Transverse colon (tissue), 4 donors: ENCODE results near the gene GAB2. TPM values are rescaled to one million over a fixed set of nuclear protein-coding genes. Genes with fewer than 3 reads are reported as not detected.

Experiments used
- DNase-seq: peaks from one replicate; pipeline ENCODE4 v3.0.0-alpha.2; 2019
- H3K27ac ChIP-seq, 4 donors: fragments of 200-600 bp; sonication (generic); 2 replicates each; pipeline ENCODE4 v1.5.1; 2016 to 2018; ENCODE audit warnings: inconsistent platforms in 4 of 4
- H3K27me3 ChIP-seq: fragments of 200-600 bp; sonication (generic); 2 replicates; pipeline ENCODE4 v1.5.1; 2017; ENCODE audit warnings: inconsistent platforms
- H3K36me3 ChIP-seq, 4 donors: fragments of 200-600 bp; sonication (generic); 2 replicates each; pipeline ENCODE4 v1.5.1; 2017 to 2019; ENCODE audit warnings: inconsistent platforms in 4 of 4
- H3K4me1 ChIP-seq, 4 donors: fragments of 200-600 bp; sonication (generic); 2 replicates each; pipeline ENCODE4 v1.5.1; 2017 to 2020; ENCODE audit warnings: inconsistent platforms in 4 of 4
- H3K4me3 ChIP-seq, 4 donors: fragments of 200-600 bp; sonication (generic); 1 replicate in 1 of 4; 2 replicates in 3 of 4; pipeline versions ENCODE4 v1.5.1 to v1.6.1; 2017 to 2019; ENCODE audit warnings: inconsistent platforms in 4 of 4
- H3K9me3 ChIP-seq, 2 donors: fragments of 200-600 bp; sonication (generic); 2 replicates each; pipeline ENCODE4 v1.5.1; 2017 to 2019; ENCODE audit warnings: inconsistent platforms in 2 of 2
- EP300 ChIP-seq: sonication (generic); formaldehyde crosslinking; IDR thresholded peaks from one replicate; pipeline ENCODE4 v1.6.1; 2017; ENCODE audit warnings: antibody characterized with exemption, low read depth
- POLR2A ChIP-seq: fragments of 450-650 bp; IDR thresholded peaks from one replicate; pipeline ENCODE4 v1.6.1; 2016; ENCODE audit warnings: antibody characterized with exemption, mild to moderate bottlenecking, moderate library complexity
- POLR2AphosphoS5 ChIP-seq, 3 donors: sonication (generic); formaldehyde crosslinking; IDR thresholded peaks; one replicate each; pipeline ENCODE4 v1.6.1; 2016; ENCODE audit warnings: antibody characterized with exemption in 3 of 3
- WGBS, 2 donors: methylation state at CpG; one replicate each; pipeline ENCODE4 v1.1.5; 2018; ENCODE audit warnings: low coverage in 1 of 2; 5-methylcytosine and 5-hydroxymethylcytosine counted together
- in situ Hi-C, 4 donors: fragments of 200-750 bp; cut with MboI; loops; one replicate each; pipeline versions ENCODE4 v1.15.0 to v1.15.1; 2017; ENCODE audit warnings: low sequenced_read_pairs in 3 of 4, low pct_ligation_motif_present in 1 of 4, low pct_unique_long_range_greater_than_20kb in 1 of 4
- intact Hi-C: fragments of 100-400 bp; cut with DNase I; formaldehyde crosslinking; loops from one replicate; pipeline ENCODE4 v1.15.1; 2023; ENCODE audit warnings: low total_unique reads
- total RNA-seq, 4 donors: library from RNA; depleted of rRNA; stranded (reverse); fragments of >200 nt; gene quantifications; one replicate each; pipeline ENCODE4 v1.1.0, GENCODE V29; 2016
- TF ChIP-seq, protein P1 (sequence below), 5 experiments: fragments of 200-600 bp in 3 of 5; fragments of 450-650 bp in 2 of 5; sonication (generic) in 3 of 5; IDR thresholded peaks; 1 replicate in 2 of 5; 2 replicates in 3 of 5; pipeline ENCODE4 v1.5.1; 2016 to 2017; ENCODE audit warnings: antibody characterized with exemption in 5 of 5, inconsistent platforms in 3 of 5, mild to moderate bottlenecking in 2 of 5, moderate library complexity in 1 of 5

The GAB2 gene
- total RNA-seq, 4 donors from 2014 or later: 5.8 to 35.7 (median 22.9) TPM

DNA sequence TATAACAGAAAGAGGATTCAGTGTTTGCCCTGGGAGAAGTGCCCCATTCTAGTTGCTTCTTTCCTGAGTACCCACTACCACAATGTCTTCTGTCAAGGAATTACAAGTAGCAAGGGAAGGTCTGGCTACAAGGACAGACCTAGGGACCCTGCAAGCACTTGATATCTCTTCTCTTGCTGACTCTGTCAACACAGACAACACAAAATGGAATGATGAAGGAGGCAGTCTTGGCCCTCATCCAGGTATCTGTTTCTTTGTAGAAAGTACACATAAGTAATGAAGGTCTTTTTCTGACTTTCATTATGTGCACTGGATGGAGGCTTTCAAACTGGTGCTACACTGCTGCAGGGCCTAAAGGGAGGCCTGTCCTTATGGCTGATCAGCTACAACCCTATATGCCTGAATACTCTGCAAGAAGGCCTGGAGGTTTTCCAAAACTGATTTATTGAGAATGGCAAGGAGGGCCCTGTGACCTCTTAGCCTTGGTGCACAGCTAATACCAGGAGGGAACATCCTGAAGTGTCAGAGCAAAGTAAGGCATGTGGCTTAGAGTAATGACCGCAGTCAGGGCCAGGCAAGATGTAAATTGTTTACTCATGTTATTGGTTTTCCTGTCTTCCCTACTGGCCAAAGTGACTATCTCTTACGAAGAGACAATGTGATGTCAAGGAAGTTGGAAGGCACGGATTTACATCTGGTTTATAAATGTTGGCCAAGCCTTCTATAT is 31.2 kb downstream of the GAB2 start:
- intact Hi-C loops: no loop called here
- Histone ChIP-seq H3K4me3 (no peak overlapping the region), H3K4me1 (peaks cover 0 to 16% (median 3%) of the 10 kb centered on the region in 4 donors), H3K27ac (no peak overlapping the region), H3K9me3 (peaks cover 0 to 8% of the 10 kb centered on the region in 2 donors), H3K27me3 (no peaks in the 10 kb centered on the region), H3K36me3 (no peaks in the 10 kb centered on the region)
- TF ChIP-seq, protein P1, sequence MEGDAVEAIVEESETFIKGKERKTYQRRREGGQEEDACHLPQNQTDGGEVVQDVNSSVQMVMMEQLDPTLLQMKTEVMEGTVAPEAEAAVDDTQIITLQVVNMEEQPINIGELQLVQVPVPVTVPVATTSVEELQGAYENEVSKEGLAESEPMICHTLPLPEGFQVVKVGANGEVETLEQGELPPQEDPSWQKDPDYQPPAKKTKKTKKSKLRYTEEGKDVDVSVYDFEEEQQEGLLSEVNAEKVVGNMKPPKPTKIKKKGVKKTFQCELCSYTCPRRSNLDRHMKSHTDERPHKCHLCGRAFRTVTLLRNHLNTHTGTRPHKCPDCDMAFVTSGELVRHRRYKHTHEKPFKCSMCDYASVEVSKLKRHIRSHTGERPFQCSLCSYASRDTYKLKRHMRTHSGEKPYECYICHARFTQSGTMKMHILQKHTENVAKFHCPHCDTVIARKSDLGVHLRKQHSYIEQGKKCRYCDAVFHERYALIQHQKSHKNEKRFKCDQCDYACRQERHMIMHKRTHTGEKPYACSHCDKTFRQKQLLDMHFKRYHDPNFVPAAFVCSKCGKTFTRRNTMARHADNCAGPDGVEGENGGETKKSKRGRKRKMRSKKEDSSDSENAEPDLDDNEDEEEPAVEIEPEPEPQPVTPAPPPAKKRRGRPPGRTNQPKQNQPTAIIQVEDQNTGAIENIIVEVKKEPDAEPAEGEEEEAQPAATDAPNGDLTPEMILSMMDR (IDR thresholded peaks at IDR 0.05): no peak
- no peak for TF ChIP-seq POLR2A
- no peak for TF ChIP-seq EP300
- no peak for TF ChIP-seq POLR2AphosphoS5 (IDR thresholded peaks at IDR 0.05)
- in situ Hi-C loops: no loop called here
- 73 to 82% methylated on average over 2 to 3 of the region's 3 CpGs for WGBS, 2 donors
- DNase-seq: no peak

DNA sequence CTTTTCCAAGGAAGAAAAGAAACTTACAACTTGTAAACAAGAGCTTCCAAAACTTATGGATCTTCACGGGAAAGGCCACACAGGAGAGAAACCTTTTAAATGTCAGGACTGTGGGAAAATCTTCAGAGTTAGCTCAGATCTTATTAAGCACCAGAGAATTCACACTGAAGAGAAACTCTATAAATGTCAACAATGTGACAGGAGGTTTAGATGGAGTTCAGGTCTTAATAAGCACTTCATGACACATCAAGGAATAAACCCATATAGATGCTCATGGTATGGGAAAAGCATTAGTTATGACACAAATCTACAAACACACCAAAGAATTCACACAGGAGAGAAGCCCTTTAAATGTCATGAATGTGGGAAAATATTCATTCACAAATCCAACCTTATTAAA is 32.4 kb downstream of the GAB2 start:
- Histone ChIP-seq H3K27me3 (no peaks in the 10 kb centered on the region), H3K4me1 (peaks cover 0 to 17% (median 2%) of the 10 kb centered on the region in 4 donors), H3K27ac (no peak overlapping the region), H3K36me3 (no peaks in the 10 kb centered on the region), H3K4me3 (no peak overlapping the region), H3K9me3 (peaks cover 0 to 8% of the 10 kb centered on the region in 2 donors)
- TF ChIP-seq, protein P1 (IDR thresholded peaks at IDR 0.05): no peak
- TF ChIP-seq POLR2A: no peak
- TF ChIP-seq POLR2AphosphoS5 (IDR thresholded peaks at IDR 0.05): no peak
- no peak for TF ChIP-seq EP300
- in situ Hi-C loops (no loop called here), intact Hi-C loops (no loop called here)
- no peak for DNase-seq
- WGBS, 2 donors: 78 to 82% methylated on average over 1 of the region's 1 CpG

DNA sequence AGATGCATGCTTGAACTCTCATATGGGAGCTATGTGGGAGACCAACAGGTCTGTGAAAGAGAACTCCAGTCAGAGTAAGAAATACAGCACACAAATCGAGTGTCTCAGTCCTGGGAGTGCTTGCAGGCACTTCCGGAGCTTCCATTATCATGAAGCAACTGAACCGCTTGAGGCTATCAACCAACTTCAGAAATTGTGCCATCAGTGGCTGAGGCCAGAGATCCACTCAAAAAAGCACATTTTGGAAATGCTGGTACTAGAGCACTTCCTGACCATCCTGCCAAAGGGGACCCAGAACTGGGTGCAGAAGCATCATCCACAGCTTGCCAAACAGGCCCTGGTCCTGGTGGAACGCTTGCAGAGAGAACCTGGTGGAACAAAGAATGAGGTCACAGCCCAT is 33.4 kb downstream of the GAB2 start:
- intact Hi-C loops (no loop called here), in situ Hi-C loops (no loop called here)
- H3K4me3 ChIP-seq: no peak overlapping the region
- DNase-seq: no peak
- H3K36me3 ChIP-seq: no peaks in the 10 kb centered on the region
- H3K27ac ChIP-seq: no peak overlapping the region
- 95 to 100% methylated on average over 1 to 4 of the region's 4 CpGs for WGBS, 2 donors
- H3K4me1 ChIP-seq: peaks cover 0 to 17% (median 4%) of the 10 kb centered on the region in 4 donors
- peaks cover 0 to 8% of the 10 kb centered on the region in 2 donors for H3K9me3 ChIP-seq
- no peaks in the 10 kb centered on the region for H3K27me3 ChIP-seq
- TF ChIP-seq, protein P1 (IDR thresholded peaks at IDR 0.05): no peak
- TF ChIP-seq EP300 (no peak), POLR2A (no peak), POLR2AphosphoS5 (IDR thresholded peaks at IDR 0.05) (no peak)

DNA sequence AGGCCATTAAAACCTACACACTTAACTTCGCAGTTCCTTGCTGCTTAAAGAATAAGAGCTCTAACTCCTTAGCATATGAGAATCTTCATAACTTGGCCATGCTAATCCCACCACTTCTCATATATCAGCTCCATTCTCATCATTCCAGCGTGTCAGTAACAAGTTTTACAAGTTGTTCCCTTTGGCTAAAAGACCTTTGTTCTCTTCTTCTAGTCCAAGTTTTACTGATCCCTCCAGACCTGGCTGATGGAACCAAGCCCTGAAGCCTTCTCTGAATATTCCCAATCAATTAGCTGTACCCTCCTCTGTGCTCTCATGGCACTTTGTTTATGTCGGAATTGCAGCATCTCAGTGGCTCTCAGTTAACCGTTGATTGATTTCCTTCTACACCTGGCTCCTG is 35.8 kb downstream of the GAB2 start:
- TF ChIP-seq, protein P1 (IDR thresholded peaks at IDR 0.05): no peak
- TF ChIP-seq POLR2AphosphoS5 (IDR thresholded peaks at IDR 0.05) (no peak), POLR2A (no peak), EP300 (no peak)
- H3K4me3 ChIP-seq: no peak overlapping the region
- no peak overlapping the region for H3K27ac ChIP-seq
- H3K36me3 ChIP-seq: no peaks in the 10 kb centered on the region
- no peak for DNase-seq
- in situ Hi-C loops: no loop called here
- peaks cover 0 to 41% (median 4%) of the 10 kb centered on the region in 4 donors for H3K4me1 ChIP-seq
- peaks cover 0 to 8% of the 10 kb centered on the region in 2 donors for H3K9me3 ChIP-seq
- H3K27me3 ChIP-seq: no peaks in the 10 kb centered on the region
- intact Hi-C loops: no loop called here
- WGBS, 2 donors: 70 to 74% methylated on average over 4 of the region's 4 CpGs
